NCI-H2081 treated with DMSO at 0.1 percent for 48 hours (cell line): ENCODE results near the gene RAPH1.

Source experiments
- DNase-seq: peaks from one replicate; lab custom pipeline; 2025; lab: John Stamatoyannopoulos, UW

Gene RAPH1

GRCh38 chr2:203484266-203485112 is 50.6 kb downstream of the RAPH1 start:
- no peak for DNase-seq

GRCh38 chr2:203480623-203481022 is 54.5 kb downstream of the RAPH1 start:
- no peak for DNase-seq

- DNase-seq = no peak
Measured at GRCh38 chr2:203476881-203477280, 58.2 kb downstream of the RAPH1 start.

GRCh38 chr2:203471323-203471722 is 63.8 kb downstream of the RAPH1 start:
- DNase-seq = no peak

- DNase-seq = no peak
Measured at GRCh38 chr2:203470371-203470770, 64.7 kb downstream of the RAPH1 start.

GRCh38 chr2:203469546-203469945 is 65.6 kb downstream of the RAPH1 start:
- no peak for DNase-seq

GRCh38 chr2:203463266-203463678 is 71.8 kb downstream of the RAPH1 start:
- no peak for DNase-seq

GRCh38 chr2:203462308-203462707 is 72.8 kb downstream of the RAPH1 start:
- no peak for DNase-seq

- DNase-seq = no peak
Measured at GRCh38 chr2:203461746-203462145, 73.4 kb downstream of the RAPH1 start.

GRCh38 chr2:203455209-203455608 is 79.9 kb downstream of the RAPH1 start:
- no peak for DNase-seq

GRCh38 chr2:203453858-203454451 is 81.1 kb downstream of the RAPH1 start:
- DNase-seq = peak; percentile 8

- no peak for DNase-seq
Measured at GRCh38 chr2:203451689-203452088, 83.4 kb downstream of the RAPH1 start.

- no peak for DNase-seq
Measured at GRCh38 chr2:203451011-203451410, 84.1 kb downstream of the RAPH1 start.

- no peak for DNase-seq
Measured at GRCh38 chr2:203450561-203450960, 84.5 kb downstream of the RAPH1 start.

- no peak for DNase-seq
Measured at GRCh38 chr2:203446780-203447179, 88.3 kb downstream of the RAPH1 start.

- DNase-seq = no peak
Measured at GRCh38 chr2:203446071-203446481, 89.0 kb downstream of the RAPH1 start.

- DNase-seq = no peak
Measured at GRCh38 chr2:203444738-203445137, 90.4 kb downstream of the RAPH1 start.

- DNase-seq = no peak
Measured at GRCh38 chr2:203442463-203442862, 92.6 kb downstream of the RAPH1 start.

GRCh38 chr2:203441463-203441862 is 93.6 kb downstream of the RAPH1 start:
- DNase-seq = no peak

- no peak for DNase-seq
Measured at GRCh38 chr2:203440671-203441070, 94.4 kb downstream of the RAPH1 start.

- DNase-seq = no peak
Measured at GRCh38 chr2:203438528-203438927, 96.6 kb downstream of the RAPH1 start.

GRCh38 chr2:203437511-203437910 is 97.6 kb downstream of the RAPH1 start:
- DNase-seq = no peak

- DNase-seq = no peak
Measured at GRCh38 chr2:203436496-203436895, 98.6 kb downstream of the RAPH1 start.

GRCh38 chr2:203432811-203433210 is 102.3 kb downstream of the RAPH1 start:
- DNase-seq = no peak
